ENCODE data around the gene DHTKD1. TPM values are rescaled to one million over a fixed set of nuclear protein-coding genes. Genes with fewer than 3 reads are reported as not detected.

The DHTKD1 gene
- total and polyA plus RNA-seq, 2 of the 4 experiments (the other 2 are of a cell fraction): 13.9 to 20.3 TPM

DNA sequence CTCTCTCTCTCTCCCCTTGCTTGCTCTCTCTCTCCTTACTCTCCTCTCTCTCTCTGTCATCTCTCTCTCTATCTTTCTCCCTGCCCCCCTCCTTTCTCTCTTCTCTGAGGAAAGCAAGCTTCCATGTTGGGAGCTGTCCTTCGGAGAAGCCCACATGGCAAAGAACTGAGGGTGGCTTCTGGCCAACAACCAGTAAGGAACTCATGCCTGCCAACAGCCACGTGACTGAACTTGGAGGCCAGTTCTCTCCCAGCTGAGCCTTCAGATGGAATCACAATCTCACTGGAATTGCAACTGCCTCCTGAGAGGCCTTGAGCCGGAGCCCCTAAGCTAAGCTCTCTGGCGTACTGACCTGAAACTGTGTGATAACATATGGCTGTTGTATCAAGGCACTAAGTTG lies 12.0 kb upstream of the DHTKD1 start:
- Histone ChIP-seq H2BK5ac (ENCODE audit: low read depth, low read length, poor library complexity, severe bottlenecking) (no peak overlapping the region), H3K9ac (ENCODE audit: low read depth, low read length) (no peak overlapping the region), H3K36me3 (ENCODE audit: control insufficient read depth, insufficient read depth, low read length) (no peaks in the 10 kb centered on the region), H3K18ac (ENCODE audit: low read depth, low read length) (no peak overlapping the region), H3K56ac (ENCODE audit: extremely low read depth, insufficient read depth, low read length) (no peak overlapping the region), H3K23ac (ENCODE audit: low read depth, low read length) (no peak overlapping the region), H2BK120ac (ENCODE audit: low read depth, low read length) (no peak overlapping the region), H3K4me2 (ENCODE audit: low read depth, low read length) (no peak overlapping the region), H2BK20ac (ENCODE audit: low read depth, low read length) (no peak overlapping the region), H3K9me1 (ENCODE audit: insufficient read depth, low read length) (no peaks in the 10 kb centered on the region), H4K91ac (ENCODE audit: insufficient read depth, low read depth, low read length) (no peak overlapping the region), H2AK5ac (ENCODE audit: low read depth, low read length) (no peak overlapping the region), H3K27me3 (ENCODE audit: control insufficient read depth, insufficient read depth, low read length) (no peaks in the 10 kb centered on the region), H4K20me1 (ENCODE audit: insufficient read depth, low read length) (no peaks in the 10 kb centered on the region), H4K8ac (ENCODE audit: low read depth in 2 of 2, low read length in 2 of 2) (no peak overlapping the region), H3K9me3 (ENCODE audit: control insufficient read depth, insufficient read depth, low read length) (no peaks in the 10 kb centered on the region), H2BK15ac (ENCODE audit: low read depth, low read length) (no peak overlapping the region), H4K5ac (ENCODE audit: low read depth, low read length) (no peak overlapping the region), H3K14ac (replicated peaks; ENCODE audit: low read depth, low read length) (no peak overlapping the region), H2AK9ac (replicated peaks; ENCODE audit: low read depth, low read length, poor library complexity) (no peak overlapping the region), H2AFZ (replicated peaks; ENCODE audit: low read length, poor library complexity) (no peak overlapping the region), H3K27ac (ENCODE audit: insufficient read depth, low read length) (no peak overlapping the region), H3K79me1 (ENCODE audit: low read depth in 1 of 2, low read length in 2 of 2) (no peaks in the 10 kb centered on the region), H3K4me3 (ENCODE audit: insufficient read depth, low read depth, low read length) (no peak overlapping the region), H3K4ac (ENCODE audit: low read depth, low read length) (no peak overlapping the region), H3K4me1 (ENCODE audit: control insufficient read depth, insufficient read depth, low read length) (no peaks in the 10 kb centered on the region)
- ATAC-seq (ENCODE audit: low read depth): no peak
- in situ Hi-C loops (cut with MboI; ENCODE audit: low sequenced_read_pairs): no loop called here
- WGBS, 2 experiments (ENCODE audit: extremely low coverage in 2 of 2, insufficient read length in 1 of 2): 40% methylated on average over 2 of the region's 4 CpGs; no CpG with 5 or more reads in 1 of the 2 experiments
- intact Hi-C loops (cut with micrococcal nuclease): no loop called here
- BruUV-seq (replicated peaks): no TSS peak
- dilution Hi-C loops (cut with HindIII; ENCODE audit: low sequenced_read_pairs, unreplicated experiment): no loop called here
- DNase-seq: no peak
- TF ChIP-seq RCOR1 (IDR thresholded peaks at IDR 0.05; ENCODE audit: insufficient replicate concordance, low read length) (no peak), SMC3 (IDR thresholded peaks at IDR 0.05; ENCODE audit: low read depth, low read length) (no peak), MAZ (IDR thresholded peaks at IDR 0.05; ENCODE audit: borderline replicate concordance, low read depth, low read length) (no peak), RAD21 (IDR thresholded peaks at IDR 0.05; ENCODE audit: low read length) (no peak), ELK1 (IDR thresholded peaks at IDR 0.05; ENCODE audit: borderline replicate concordance, low read depth, low read length) (no peak), MAFK (IDR thresholded peaks at IDR 0.05; ENCODE audit: low read depth, low read length) (no peak), MXI1 (IDR thresholded peaks at IDR 0.05; ENCODE audit: borderline replicate concordance, low read depth, low read length) (no peak), BHLHE40 (IDR thresholded peaks at IDR 0.05; ENCODE audit: low read depth, low read length) (no peak), CHD1 (IDR thresholded peaks at IDR 0.05; ENCODE audit: low read depth, low read length) (no peak), POLR2A (IDR thresholded peaks at IDR 0.05; ENCODE audit: low read depth, low read length) (no peak), RFX5 (IDR thresholded peaks at IDR 0.05; ENCODE audit: low read depth, low read length) (no peak), CEBPB (IDR thresholded peaks at IDR 0.05; ENCODE audit: low read depth, low read length) (no peak), USF2 (IDR thresholded peaks at IDR 0.05; ENCODE audit: low read depth, low read length) (no peak), FOS (IDR thresholded peaks at IDR 0.05; ENCODE audit: low read depth, low read length) (no peak), NFE2L2 (IDR thresholded peaks at IDR 0.05; ENCODE audit: low read depth, low read length) (no peak)
- TF ChIP-seq, protein P1, sequence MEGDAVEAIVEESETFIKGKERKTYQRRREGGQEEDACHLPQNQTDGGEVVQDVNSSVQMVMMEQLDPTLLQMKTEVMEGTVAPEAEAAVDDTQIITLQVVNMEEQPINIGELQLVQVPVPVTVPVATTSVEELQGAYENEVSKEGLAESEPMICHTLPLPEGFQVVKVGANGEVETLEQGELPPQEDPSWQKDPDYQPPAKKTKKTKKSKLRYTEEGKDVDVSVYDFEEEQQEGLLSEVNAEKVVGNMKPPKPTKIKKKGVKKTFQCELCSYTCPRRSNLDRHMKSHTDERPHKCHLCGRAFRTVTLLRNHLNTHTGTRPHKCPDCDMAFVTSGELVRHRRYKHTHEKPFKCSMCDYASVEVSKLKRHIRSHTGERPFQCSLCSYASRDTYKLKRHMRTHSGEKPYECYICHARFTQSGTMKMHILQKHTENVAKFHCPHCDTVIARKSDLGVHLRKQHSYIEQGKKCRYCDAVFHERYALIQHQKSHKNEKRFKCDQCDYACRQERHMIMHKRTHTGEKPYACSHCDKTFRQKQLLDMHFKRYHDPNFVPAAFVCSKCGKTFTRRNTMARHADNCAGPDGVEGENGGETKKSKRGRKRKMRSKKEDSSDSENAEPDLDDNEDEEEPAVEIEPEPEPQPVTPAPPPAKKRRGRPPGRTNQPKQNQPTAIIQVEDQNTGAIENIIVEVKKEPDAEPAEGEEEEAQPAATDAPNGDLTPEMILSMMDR (conservative IDR thresholded peaks at IDR 0.05; ENCODE audit: low read depth, low read length): no peak
- POLR2A ChIA-PET (ENCODE audit: unreplicated experiment): no interaction called here
- CTCF ChIA-PET: no interaction called here

Data from IMR-90 (cell line).